GM19395 (cell line): ENCODE measurements around the gene PPM1H.

ENCODE experiments used
- ATAC-seq: cut with Tn5 transposase; IDR thresholded peaks from one replicate; pipeline ENCODE4 v1.9.1; 2021; ENCODE audit warnings: mild to moderate bottlenecking, moderate library complexity; ENCODE audit not compliant: unreplicated experiment

The PPM1H gene

GRCh38 chr12:62772416-62772955, 162.5 kb downstream of the PPM1H start:
- ATAC-seq = no peak

GRCh38 chr12:62771828-62772227, 163.1 kb downstream of the PPM1H start:
- ATAC-seq = no peak

- ATAC-seq = no peak
Measured at GRCh38 chr12:62770381-62770780, 164.6 kb downstream of the PPM1H start.

GRCh38 chr12:62769076-62769619, 165.8 kb downstream of the PPM1H start:
- no peak for ATAC-seq

- no peak for ATAC-seq
Measured at GRCh38 chr12:62767946-62768345, 167.0 kb downstream of the PPM1H start.

GRCh38 chr12:62767496-62767895, 167.5 kb downstream of the PPM1H start:
- no peak for ATAC-seq

GRCh38 chr12:62766496-62766895, 168.5 kb downstream of the PPM1H start:
- no peak for ATAC-seq

- no peak for ATAC-seq
Measured at GRCh38 chr12:62763861-62764645, 170.9 kb downstream of the PPM1H start.

GRCh38 chr12:62763312-62763711, 171.6 kb downstream of the PPM1H start:
- ATAC-seq = no peak

- ATAC-seq = no peak
Measured at GRCh38 chr12:62762645-62763044, 172.3 kb downstream of the PPM1H start.

GRCh38 chr12:62761658-62762057, 173.3 kb downstream of the PPM1H start:
- no peak for ATAC-seq

- peak; percentile 97 for ATAC-seq
Measured at GRCh38 chr12:62760779-62761178, 174.2 kb downstream of the PPM1H start.

GRCh38 chr12:62760341-62760740, 174.6 kb downstream of the PPM1H start:
- peak; percentile 61 for ATAC-seq

- ATAC-seq = no peak
Measured at GRCh38 chr12:62758216-62758615, 176.7 kb downstream of the PPM1H start.

GRCh38 chr12:62757048-62757447, 177.9 kb downstream of the PPM1H start:
- ATAC-seq = no peak

GRCh38 chr12:62754706-62755105, 180.2 kb downstream of the PPM1H start:
- no peak for ATAC-seq

GRCh38 chr12:62751810-62752155, 183.2 kb downstream of the PPM1H start:
- ATAC-seq = no peak

- ATAC-seq = no peak
Measured at GRCh38 chr12:62750941-62751809, 183.8 kb downstream of the PPM1H start.

GRCh38 chr12:62749586-62749985, 185.4 kb downstream of the PPM1H start:
- no peak for ATAC-seq

- no peak for ATAC-seq
Measured at GRCh38 chr12:62748941-62749468, 185.9 kb downstream of the PPM1H start.

GRCh38 chr12:62744551-62744950, 190.4 kb downstream of the PPM1H start:
- peak; percentile 42 for ATAC-seq
